LNCAP (cell line): Measurements from ENCODE around the gene POLR1F.

ENCODE experiments used
- TF ChIP-seq, protein P1 (sequence below): fragments of 450-650 bp; IDR thresholded peaks from 2 replicates; pipeline ENCODE4 v1.5.1; 2017; ENCODE audit warnings: mild to moderate bottlenecking

The POLR1F gene, protein sequence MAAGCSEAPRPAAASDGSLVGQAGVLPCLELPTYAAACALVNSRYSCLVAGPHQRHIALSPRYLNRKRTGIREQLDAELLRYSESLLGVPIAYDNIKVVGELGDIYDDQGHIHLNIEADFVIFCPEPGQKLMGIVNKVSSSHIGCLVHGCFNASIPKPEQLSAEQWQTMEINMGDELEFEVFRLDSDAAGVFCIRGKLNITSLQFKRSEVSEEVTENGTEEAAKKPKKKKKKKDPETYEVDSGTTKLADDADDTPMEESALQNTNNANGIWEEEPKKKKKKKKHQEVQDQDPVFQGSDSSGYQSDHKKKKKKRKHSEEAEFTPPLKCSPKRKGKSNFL

DNA sequence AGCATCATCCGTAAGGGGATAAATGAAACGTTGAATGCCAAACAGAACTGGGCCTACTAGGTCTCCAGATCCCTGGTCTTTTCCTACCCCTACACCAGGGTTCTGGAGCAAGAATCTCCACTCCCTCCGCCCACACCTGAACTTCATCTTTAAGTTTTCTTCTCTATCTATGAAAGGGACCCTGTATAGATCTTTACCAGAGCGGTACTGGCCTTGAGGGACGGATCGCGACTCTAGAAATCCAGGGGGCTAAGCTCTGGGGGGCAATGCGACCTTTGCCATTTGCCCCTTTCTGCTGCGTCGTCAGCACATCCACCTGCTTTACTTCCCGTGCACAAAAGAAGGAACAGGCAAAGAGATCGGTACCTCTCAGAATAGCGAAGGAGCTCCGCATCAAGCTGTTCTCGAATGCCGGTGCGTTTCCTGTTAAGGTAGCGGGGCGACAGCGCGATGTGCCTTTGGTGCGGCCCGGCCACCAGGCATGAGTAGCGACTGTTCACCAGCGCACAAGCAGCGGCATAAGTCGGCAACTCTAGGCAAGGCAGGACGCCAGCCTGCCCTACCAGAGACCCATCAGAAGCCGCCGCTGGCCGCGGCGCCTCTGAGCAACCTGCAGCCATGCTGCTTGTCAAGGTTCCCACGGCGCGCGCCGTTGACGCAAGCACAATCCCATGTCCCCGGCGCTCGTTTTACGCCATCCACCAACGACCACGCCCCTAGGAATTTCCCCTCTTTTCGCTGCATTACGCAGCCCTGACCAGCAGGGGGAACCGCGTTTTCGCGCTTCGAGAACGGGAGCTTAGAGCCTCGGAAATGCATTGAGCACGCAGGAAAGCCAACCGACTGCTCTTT is at the start of gene POLR1F:
POLR1F (minus strand) TSS at position 641 of the 852 bp plus-strand sequence; CDS start at position 620, 21 bp downstream.
- TF ChIP-seq, protein P1, sequence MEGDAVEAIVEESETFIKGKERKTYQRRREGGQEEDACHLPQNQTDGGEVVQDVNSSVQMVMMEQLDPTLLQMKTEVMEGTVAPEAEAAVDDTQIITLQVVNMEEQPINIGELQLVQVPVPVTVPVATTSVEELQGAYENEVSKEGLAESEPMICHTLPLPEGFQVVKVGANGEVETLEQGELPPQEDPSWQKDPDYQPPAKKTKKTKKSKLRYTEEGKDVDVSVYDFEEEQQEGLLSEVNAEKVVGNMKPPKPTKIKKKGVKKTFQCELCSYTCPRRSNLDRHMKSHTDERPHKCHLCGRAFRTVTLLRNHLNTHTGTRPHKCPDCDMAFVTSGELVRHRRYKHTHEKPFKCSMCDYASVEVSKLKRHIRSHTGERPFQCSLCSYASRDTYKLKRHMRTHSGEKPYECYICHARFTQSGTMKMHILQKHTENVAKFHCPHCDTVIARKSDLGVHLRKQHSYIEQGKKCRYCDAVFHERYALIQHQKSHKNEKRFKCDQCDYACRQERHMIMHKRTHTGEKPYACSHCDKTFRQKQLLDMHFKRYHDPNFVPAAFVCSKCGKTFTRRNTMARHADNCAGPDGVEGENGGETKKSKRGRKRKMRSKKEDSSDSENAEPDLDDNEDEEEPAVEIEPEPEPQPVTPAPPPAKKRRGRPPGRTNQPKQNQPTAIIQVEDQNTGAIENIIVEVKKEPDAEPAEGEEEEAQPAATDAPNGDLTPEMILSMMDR: peak; percentile 82

DNA sequence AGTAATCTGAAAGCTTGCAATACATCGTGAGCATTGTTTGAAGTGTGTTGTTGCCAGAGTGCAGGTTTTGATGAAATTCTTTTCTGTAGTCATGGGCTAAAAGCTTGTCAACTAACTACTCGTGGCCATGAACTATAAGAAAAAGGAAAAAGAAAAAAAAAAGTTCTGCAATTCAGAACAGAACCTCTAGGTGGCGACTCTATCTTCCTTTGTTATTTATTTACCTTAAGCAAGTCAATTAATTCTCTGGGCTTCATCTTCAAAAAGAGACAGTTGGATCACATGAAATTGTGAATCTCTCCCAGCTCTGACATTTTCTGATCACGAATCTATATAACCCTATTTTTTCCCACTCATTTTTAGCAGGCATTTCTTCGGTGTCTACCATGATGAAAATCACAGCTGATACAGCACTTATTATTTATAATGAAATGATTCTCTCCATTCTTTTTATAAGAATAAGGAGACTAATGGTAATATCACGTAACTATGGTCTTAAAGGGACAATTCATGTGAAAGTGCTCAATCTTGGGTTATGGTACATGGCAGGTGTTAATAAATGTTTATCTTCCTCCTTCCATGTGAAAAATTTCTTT is 45.8 kb upstream of the POLR1F start:
- TF ChIP-seq, protein P1: peak; percentile 79

DNA sequence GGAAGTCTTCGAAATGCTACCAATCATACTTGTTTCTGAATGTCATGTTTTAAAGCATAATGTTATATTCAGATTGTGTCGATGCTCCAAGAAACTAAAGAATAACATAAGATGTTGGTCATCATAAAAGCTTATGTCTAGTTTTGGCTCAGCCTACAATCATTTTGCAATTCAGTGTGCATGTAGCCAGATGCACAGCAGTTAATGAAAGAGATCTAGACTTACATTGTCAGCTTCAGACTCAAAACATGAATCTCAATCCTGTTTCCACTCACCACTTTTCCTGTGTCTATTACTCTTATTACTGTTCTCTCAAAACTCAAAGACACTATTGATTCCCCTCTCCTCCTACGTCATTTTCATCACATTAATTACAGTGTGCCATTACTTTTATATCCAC is 43.2 kb upstream of the POLR1F start:
- TF ChIP-seq, protein P1: no peak

DNA sequence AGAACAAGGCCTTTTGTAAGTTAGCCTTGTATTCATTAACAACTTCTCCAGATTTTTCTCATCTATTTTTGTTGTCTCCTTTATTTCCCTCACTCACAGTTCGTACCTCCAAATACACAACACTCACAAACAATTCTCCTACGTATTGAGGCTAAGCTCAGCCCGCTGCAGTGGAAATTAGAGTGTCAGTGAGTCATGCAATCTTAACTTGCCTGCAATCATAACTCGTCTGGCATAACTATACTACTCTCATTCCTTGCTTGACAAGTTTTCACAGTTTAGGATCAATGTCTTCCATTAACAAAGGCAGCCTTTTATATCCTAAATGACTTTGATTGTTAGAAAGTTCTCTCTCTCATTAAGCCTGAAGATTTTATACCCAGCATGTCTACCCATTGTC is 40.8 kb upstream of the POLR1F start:
- TF ChIP-seq, protein P1: no peak

DNA sequence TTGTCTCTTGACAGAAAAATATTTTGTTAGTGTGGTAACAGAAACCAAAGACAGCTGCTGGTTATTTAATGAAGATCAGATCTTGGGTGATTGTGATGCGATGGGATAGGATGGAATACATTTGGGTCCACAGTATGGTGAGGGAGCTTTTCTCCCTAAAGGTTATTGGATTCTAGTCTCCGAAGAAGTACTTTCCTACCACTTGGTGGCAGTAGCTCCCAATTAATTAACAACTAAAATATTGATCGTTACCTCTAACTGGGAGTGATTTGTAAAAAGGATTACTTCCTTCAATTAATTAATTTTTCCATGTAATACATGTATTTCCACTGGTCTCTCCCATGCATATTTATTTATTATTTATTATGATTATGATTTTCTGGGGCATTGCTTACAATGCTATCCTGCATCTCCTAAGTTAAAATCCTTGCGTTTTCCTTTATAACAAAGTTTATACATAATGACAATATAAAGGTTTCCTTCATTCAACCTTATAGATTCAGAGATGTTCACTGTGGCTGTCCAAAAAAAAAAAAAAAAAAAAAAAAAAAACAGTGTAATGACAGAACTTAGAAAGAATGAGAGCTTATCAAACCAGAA is 39.0 kb upstream of the POLR1F start:
- TF ChIP-seq, protein P1: peak; percentile 70

DNA sequence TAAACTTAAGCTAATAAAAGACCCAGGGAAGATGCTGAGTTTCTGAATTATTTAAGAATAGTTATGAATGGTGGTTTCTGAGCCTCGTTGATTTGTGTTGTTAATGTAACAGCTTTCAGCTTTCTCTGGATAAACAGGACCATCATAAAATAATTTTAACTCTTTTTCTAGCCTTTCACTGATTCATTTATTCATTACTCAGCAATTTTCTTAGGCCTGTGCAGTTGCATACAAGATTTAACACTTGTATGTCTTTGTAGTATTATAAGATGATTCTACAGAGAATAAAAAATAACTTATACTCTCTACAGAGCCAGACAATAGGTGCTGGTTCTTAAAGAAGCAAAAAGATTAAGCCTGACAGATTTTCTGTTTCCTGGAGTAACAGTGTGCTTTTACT is 35.2 kb upstream of the POLR1F start:
- TF ChIP-seq, protein P1: no peak

DNA sequence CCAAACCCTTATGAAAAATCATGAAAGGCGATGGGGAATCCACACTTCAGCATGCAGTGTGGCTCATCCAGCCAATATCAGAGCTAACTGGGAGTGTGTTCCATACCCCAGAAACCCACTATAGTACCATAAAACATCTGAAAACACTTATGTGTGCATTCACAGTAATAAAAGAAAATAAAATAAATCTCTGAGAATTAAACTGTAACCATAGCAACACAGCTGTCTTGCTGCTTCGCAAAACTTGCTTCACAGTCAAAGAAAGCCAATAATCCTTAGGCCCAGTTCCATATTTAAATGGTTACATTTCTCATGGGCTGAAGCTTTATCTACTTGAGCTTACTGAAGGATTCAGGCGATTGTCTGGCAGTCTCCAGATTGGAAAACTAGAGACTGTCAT is 19.9 kb upstream of the POLR1F start:
- TF ChIP-seq, protein P1: no peak
